GM12874 (cell line): ENCODE results near the gene AGR3.

Experiments used
- CTCF ChIP-seq: IDR thresholded peaks from 2 replicates; pipeline ENCODE4 v1.5.1; 2011; ENCODE audit warnings: low read depth, mild to moderate bottlenecking, control low read depth, low read length, moderate library complexity; ENCODE audit not compliant: insufficient read depth

Gene AGR3

DNA sequence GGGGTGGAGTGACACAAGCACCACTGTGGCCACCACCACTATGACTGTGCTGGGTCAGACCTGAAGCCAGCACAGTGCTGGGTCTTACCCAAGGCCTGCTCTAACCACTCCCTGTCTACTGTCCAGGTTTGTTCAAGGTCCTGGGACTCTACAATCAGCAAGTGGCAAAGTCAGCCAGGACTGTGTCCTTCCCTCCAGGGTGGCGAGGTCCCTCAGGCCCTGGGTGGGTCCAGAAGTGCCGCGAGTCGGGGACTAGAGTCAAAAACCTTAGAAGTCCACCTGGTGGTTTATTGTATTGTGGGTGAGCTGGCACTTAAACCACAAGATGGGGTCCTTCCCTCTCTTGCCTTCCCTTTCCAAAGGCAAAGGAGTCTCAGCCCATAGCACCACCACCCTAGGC is 30.8 kb upstream of the AGR3 start:
- TF ChIP-seq CTCF, result no peak

GRCh38 chr7:16908561-16908960 is 26.8 kb upstream of the AGR3 start:
- TF ChIP-seq CTCF, result no peak

GRCh38 chr7:16905300-16906044 is 23.7 kb upstream of the AGR3 start:
- no peak for TF ChIP-seq CTCF

DNA sequence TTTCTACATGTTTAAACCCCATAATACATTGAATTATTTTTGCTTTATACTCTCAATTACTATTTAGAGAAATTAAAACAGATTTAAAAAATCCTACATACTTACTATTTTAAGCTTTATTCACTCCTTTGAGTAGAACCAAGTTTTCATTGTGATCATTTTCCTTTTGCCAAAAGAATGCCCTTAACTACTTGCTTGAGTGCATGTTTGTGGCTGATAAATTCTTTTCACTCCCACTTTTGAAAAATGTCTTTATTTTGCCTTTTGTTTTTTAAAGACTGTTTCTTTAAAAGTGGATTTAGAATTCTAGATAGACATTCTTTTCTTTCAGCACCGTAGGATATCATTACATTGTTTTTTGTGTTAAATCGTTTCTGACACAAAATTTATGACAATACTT is 22.3 kb upstream of the AGR3 start:
- no peak for TF ChIP-seq CTCF

DNA sequence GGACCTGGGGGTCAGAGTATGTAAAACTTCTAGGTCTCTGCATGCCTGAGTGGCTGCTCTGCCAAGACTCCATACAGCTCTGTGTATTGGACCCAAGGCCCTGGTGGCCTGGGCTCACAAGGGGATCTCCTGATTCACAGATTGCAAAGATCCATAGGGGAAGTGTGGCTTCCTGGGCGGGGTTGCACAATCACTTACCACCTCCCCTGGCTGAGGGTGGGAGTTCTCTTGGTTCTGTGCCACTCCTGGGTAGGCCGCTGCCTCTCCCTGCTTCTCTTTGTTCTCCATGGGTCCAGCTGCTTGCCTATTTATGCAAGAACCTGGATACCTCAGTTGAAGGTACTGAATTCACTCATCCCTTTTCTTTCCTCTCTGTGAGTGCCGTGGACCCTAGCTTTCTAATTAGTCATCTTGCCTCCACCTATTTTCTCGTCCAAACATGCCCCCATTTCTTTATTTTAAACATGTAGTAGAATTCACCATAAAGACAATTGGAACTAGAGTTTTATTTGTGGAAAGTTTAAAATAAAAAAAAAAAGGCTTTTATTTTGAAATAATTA is 18.5 kb upstream of the AGR3 start:
- no peak for TF ChIP-seq CTCF

- TF ChIP-seq CTCF, result no peak
Measured at GRCh38 chr7:16891874-16892643, 10.3 kb upstream of the AGR3 start.

DNA sequence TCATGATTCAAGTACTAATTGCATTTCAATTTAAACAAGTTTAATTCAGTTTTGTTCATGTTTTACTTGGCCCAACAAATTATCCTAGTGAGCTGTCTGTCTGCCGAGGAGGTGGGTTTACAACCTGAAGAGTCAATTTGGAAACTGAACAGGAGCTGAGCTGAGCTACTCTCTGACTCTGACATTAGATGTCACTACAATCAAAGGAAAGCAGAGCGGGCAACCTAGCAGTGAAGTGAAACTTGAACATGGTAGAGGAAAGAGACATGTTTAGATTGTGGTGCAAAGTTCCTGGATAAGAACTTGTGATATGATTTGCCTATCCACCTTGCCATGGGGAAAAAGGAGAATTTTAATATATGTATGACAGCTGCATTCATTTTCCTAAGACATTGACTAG is 9.6 kb upstream of the AGR3 start:
- TF ChIP-seq CTCF, result 0 out of 2 replicates have a peak, but pooled peaks have one; percentile 29
